A549 (cell line): Measurements from ENCODE around the gene CWC22.

Source experiments
- EHF ChIP-seq: fragments of 250-450 bp; sonication (Bioruptor Pico); IDR thresholded peaks from 2 replicates; pipeline ENCODE4 v1.5.0; 2020; ENCODE audit warnings: mild to moderate bottlenecking
- MAFK ChIP-seq: fragments of 450-650 bp; IDR thresholded peaks from 2 replicates; pipeline ENCODE4 v1.6.1; 2014; ENCODE audit not compliant: partially characterized antibody
- MAX ChIP-seq: IDR thresholded peaks from 2 replicates; pipeline ENCODE4 v1.6.1; 2012
- POLR2A ChIP-seq: IDR thresholded peaks from 2 replicates; pipeline ENCODE4 v1.6.1; 2012; ENCODE audit warnings: mild to moderate bottlenecking, low read length
- RAD21 ChIP-seq, 2 experiments: fragments of >200 bp in 1 of 2; sonication (Bioruptor Twin) in 1 of 2; formaldehyde crosslinking in 1 of 2; IDR thresholded peaks in 1 of 2; conservative IDR thresholded peaks in 1 of 2; 2 replicates in 1 of 2; 3 replicates in 1 of 2; pipeline ENCODE4 v1.6.1; 2012 to 2018; ENCODE audit warnings: inconsistent platforms in 1 of 2
- RCOR1 ChIP-seq: fragments of 150-350 bp; IDR thresholded peaks from 2 replicates; pipeline ENCODE4 v1.6.1; 2014; ENCODE audit warnings: antibody characterized with exemption, low read length, low read depth
- SMC3 ChIP-seq: fragments of >200 bp; sonication (Bioruptor Twin); formaldehyde crosslinking; IDR thresholded peaks from 3 replicates; pipeline ENCODE4 v1.6.1; 2018; ENCODE audit warnings: inconsistent platforms
- USF2 ChIP-seq: fragments of 450-650 bp; IDR thresholded peaks from 2 replicates; pipeline ENCODE4 v1.6.1; 2014; ENCODE audit warnings: antibody characterized with exemption
- ZC3H11A ChIP-seq: fragments of 450-650 bp; IDR thresholded peaks from 2 replicates; pipeline ENCODE4 v1.6.1; 2014; ENCODE audit warnings: antibody characterized with exemption, mild to moderate bottlenecking
- TF ChIP-seq, protein P1 (sequence below): fragments of 200-600 bp; sonication (generic); IDR thresholded peaks from 2 replicates; pipeline ENCODE4 v1.6.1; 2016; ENCODE audit warnings: antibody characterized with exemption, mild to moderate bottlenecking, moderate library complexity
- TF ChIP-seq, protein P2 (sequence below): fragments of >200 bp; sonication (Bioruptor Twin); formaldehyde crosslinking; IDR thresholded peaks from 3 replicates; pipeline ENCODE4 v1.5.1; 2016
- TF ChIP-seq, protein P3 (sequence below): IDR thresholded peaks from 2 replicates; pipeline ENCODE4 v1.6.1; 2012; ENCODE audit warnings: low read depth, borderline replicate concordance

DNA sequence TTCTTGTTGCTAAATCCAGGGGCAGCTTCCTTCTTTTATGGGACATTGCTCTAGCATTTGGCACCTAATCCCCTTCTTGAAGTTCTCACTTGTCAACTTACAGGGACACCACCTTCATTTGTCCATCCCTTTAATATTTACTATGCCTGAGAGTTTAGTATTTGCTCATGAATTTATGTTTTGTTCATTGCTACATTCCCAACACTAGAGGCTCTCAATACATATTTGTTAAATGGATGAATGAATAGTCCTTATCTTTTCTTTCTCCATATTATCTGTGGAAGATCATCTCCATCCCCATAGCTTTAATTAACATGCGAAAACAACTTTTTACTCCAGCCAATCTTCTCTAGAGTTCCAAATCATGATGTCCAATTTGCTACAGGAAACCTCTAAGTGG, 5.4 kb downstream of the CWC22 start:
- no peak for TF ChIP-seq MAX
- TF ChIP-seq, protein P1, sequence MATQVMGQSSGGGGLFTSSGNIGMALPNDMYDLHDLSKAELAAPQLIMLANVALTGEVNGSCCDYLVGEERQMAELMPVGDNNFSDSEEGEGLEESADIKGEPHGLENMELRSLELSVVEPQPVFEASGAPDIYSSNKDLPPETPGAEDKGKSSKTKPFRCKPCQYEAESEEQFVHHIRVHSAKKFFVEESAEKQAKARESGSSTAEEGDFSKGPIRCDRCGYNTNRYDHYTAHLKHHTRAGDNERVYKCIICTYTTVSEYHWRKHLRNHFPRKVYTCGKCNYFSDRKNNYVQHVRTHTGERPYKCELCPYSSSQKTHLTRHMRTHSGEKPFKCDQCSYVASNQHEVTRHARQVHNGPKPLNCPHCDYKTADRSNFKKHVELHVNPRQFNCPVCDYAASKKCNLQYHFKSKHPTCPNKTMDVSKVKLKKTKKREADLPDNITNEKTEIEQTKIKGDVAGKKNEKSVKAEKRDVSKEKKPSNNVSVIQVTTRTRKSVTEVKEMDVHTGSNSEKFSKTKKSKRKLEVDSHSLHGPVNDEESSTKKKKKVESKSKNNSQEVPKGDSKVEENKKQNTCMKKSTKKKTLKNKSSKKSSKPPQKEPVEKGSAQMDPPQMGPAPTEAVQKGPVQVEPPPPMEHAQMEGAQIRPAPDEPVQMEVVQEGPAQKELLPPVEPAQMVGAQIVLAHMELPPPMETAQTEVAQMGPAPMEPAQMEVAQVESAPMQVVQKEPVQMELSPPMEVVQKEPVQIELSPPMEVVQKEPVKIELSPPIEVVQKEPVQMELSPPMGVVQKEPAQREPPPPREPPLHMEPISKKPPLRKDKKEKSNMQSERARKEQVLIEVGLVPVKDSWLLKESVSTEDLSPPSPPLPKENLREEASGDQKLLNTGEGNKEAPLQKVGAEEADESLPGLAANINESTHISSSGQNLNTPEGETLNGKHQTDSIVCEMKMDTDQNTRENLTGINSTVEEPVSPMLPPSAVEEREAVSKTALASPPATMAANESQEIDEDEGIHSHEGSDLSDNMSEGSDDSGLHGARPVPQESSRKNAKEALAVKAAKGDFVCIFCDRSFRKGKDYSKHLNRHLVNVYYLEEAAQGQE: no peak
- no peak for TF ChIP-seq MAFK
- TF ChIP-seq, protein P2, sequence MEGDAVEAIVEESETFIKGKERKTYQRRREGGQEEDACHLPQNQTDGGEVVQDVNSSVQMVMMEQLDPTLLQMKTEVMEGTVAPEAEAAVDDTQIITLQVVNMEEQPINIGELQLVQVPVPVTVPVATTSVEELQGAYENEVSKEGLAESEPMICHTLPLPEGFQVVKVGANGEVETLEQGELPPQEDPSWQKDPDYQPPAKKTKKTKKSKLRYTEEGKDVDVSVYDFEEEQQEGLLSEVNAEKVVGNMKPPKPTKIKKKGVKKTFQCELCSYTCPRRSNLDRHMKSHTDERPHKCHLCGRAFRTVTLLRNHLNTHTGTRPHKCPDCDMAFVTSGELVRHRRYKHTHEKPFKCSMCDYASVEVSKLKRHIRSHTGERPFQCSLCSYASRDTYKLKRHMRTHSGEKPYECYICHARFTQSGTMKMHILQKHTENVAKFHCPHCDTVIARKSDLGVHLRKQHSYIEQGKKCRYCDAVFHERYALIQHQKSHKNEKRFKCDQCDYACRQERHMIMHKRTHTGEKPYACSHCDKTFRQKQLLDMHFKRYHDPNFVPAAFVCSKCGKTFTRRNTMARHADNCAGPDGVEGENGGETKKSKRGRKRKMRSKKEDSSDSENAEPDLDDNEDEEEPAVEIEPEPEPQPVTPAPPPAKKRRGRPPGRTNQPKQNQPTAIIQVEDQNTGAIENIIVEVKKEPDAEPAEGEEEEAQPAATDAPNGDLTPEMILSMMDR: no peak
- no peak for TF ChIP-seq USF2
- TF ChIP-seq POLR2A: no peak
- TF ChIP-seq, protein P3, sequence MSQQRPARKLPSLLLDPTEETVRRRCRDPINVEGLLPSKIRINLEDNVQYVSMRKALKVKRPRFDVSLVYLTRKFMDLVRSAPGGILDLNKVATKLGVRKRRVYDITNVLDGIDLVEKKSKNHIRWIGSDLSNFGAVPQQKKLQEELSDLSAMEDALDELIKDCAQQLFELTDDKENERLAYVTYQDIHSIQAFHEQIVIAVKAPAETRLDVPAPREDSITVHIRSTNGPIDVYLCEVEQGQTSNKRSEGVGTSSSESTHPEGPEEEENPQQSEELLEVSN: no peak
- no peak for TF ChIP-seq EHF (CRISPR knock-in tag)
- TF ChIP-seq RAD21 (conservative IDR thresholded peaks at IDR 0.05 in 1 of 2, IDR thresholded peaks at IDR 0.05 in 1 of 2): no peak
- no peak for TF ChIP-seq SMC3
- TF ChIP-seq RCOR1: no peak
- TF ChIP-seq ZC3H11A: no peak
